ENCODE results near the gene FBXO41.

FBXO41 gene

GRCh38 chr2:73210696-73211095 is 73.6 kb downstream of the FBXO41 start:
- no peak for DNase-seq

DNA sequence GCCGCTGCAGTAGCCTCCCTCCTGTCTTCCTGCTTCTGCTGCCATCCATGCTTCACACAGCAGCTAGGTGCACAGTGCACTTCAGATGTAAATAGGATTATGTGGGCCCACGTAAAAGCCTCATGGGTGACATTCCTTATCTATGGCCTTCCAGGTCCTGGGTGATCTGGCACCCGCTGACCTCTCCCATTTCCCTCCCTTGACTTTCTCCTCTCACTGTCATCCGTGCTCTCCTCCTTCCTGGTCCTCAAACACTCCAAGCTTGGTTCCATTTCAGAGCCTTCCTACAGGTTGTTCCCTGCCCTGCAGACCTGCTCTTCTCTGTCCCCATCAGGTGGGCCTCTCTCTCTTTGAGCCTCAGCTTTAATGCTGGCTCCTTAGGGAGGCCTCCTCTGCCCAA is 74.3 kb downstream of the FBXO41 start:
- no peak for DNase-seq

- no peak for DNase-seq
Observed at GRCh38 chr2:73208258-73208657, 76.0 kb downstream of the FBXO41 start.

DNA sequence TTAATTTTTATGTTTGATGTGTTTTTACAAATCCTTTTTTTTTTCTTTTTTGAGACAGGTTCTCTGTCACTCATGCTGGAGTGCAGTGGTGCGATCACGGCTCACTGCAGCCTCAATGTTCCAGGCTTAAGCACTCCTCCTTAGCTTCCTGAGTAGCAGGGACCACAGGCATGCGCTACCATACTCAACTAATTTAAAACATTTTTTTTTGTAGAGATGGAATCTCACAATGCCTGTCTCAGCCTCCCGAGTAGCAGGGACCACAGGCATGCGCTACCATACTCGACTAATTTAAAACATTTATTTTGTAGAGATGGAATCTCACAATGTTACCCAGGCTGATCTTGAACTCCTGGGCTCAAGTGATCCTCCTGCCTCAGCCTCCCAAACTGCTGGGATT is 78.7 kb downstream of the FBXO41 start:
- DNase-seq: no peak

All from NCI-H1105 treated with DMSO at 0.1 percent for 48 hours (cell line).